OCI-LY3 (cell line): ENCODE measurements around the gene SHISA3.

Experiments used
- EZH2phosphoT487 ChIP-seq: fragments of 200-600 bp; shearing (Covaris generic); IDR thresholded peaks from 2 replicates; pipeline ENCODE4 v1.6.1; 2018; ENCODE audit warnings: antibody characterized with exemption, mixed run types, low read depth
- TF ChIP-seq, protein P1 (sequence below): fragments of 200-600, 300-600 bp; sonication (generic); IDR thresholded peaks from 2 replicates; pipeline ENCODE4 v1.5.1; 2014; ENCODE audit warnings: antibody characterized with exemption, low read length, low read depth

DNA sequence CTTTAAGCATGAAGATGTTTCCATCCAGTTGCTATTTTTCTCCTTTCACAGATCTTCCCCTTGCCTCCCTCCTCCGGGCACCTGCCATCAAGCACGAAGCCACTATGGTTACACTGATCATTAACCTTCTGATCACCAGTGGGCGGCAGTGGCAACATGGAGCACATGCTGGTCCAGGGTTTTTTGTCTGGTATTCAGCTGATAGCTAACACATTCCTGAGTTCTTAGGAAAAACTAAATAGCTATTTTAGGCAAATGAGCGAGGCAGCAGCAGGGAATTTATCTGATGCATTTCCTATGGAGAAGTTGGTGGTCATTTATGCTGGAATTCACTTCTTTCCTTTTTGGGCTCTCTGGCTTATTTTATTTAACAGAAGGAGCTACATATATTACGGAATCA lies 22.9 kb downstream of the SHISA3 start:
- no peak for TF ChIP-seq EZH2phosphoT487
- TF ChIP-seq, protein P1, sequence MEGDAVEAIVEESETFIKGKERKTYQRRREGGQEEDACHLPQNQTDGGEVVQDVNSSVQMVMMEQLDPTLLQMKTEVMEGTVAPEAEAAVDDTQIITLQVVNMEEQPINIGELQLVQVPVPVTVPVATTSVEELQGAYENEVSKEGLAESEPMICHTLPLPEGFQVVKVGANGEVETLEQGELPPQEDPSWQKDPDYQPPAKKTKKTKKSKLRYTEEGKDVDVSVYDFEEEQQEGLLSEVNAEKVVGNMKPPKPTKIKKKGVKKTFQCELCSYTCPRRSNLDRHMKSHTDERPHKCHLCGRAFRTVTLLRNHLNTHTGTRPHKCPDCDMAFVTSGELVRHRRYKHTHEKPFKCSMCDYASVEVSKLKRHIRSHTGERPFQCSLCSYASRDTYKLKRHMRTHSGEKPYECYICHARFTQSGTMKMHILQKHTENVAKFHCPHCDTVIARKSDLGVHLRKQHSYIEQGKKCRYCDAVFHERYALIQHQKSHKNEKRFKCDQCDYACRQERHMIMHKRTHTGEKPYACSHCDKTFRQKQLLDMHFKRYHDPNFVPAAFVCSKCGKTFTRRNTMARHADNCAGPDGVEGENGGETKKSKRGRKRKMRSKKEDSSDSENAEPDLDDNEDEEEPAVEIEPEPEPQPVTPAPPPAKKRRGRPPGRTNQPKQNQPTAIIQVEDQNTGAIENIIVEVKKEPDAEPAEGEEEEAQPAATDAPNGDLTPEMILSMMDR = peak; percentile 56
